Measurements from ENCODE around the gene MSH5. TPM values are rescaled to one million over a fixed set of nuclear protein-coding genes. Genes with fewer than 3 reads are reported as not detected.

MSH5 gene
- polyA plus RNA-seq, 3 donors = 0.58 to 31.2 (median 1.9) TPM

- no peak overlapping the region for H2AFZ ChIP-seq (ENCODE audit: insufficient read depth, low read depth, low read length, poor library complexity, severe bottlenecking)
- Mint-ChIP-seq H3K4me3 (no peak overlapping the region), H3K27ac (peak overlapping the region; percentile 91 to 96 (median 94)), H3K9me3 (peaks cover 0 to 1% (median 0%) of the 10 kb centered on the region in 7 donors), H3K27me3 (ENCODE audit: low read depth in 3 of 3) (peaks cover 0 to 11% (median 3%) of the 10 kb centered on the region in 3 donors), H3K36me3 (peaks cover 0 to 3% of the 10 kb centered on the region in 2 donors), H3K4me1 (peaks cover 29% of the 10 kb centered on the region)
- WGBS (ENCODE audit: insufficient coverage) = 86% methylated on average over 3 of the region's 12 CpGs
- DNase-seq = peak; percentile 66 to 79 (median 79)
- H3K9ac ChIP-seq (ENCODE audit: insufficient read depth, low read length, poor library complexity, severe bottlenecking) = no peak overlapping the region
- peak overlapping the region; percentile 59 for H3K4me2 ChIP-seq (replicated peaks; ENCODE audit: extremely low read depth, low read length, poor library complexity, severe bottlenecking)
- no peaks in the 10 kb centered on the region for H3K79me2 ChIP-seq (ENCODE audit: insufficient read depth, low read length)
- H3K36me3 ChIP-seq (replicated peaks in 1 of 2; ENCODE audit: control insufficient read depth in 1 of 2, insufficient read depth in 2 of 2, low read length in 2 of 2) = no peaks in the 10 kb centered on the region
- TF ChIP-seq CTCF (IDR thresholded peaks at IDR 0.05) = peak; percentile 78
- no peaks in the 10 kb centered on the region for H4K20me1 ChIP-seq (ENCODE audit: insufficient read depth, low read length)
- no peaks in the 10 kb centered on the region for H3K27me3 ChIP-seq (ENCODE audit: control insufficient read depth in 2 of 2, insufficient read depth in 2 of 2, low read length in 2 of 2)
- H3K4me3 ChIP-seq (replicated peaks in 1 of 3; ENCODE audit: low read depth in 2 of 3, low read length in 3 of 3) = peak overlapping the region in 1 of 3 experiments; percentile 55
- H3K27ac ChIP-seq (ENCODE audit: low read depth in 1 of 2, low read length in 2 of 2) = peak overlapping the region; percentile 82 to 88
- intact Hi-C loops (cut with micrococcal nuclease) = loop anchor here (2.0 to 5.0 kb wide), 5 partner anchors 25 to 93 kb away; partner anchors contain the start of gene VARS1 (in 1 of the 2)
- H3K4me1 ChIP-seq (ENCODE audit: control insufficient read depth in 1 of 2, insufficient read depth in 2 of 2, low read length in 2 of 2) = peaks cover 29 to 30% of the 10 kb centered on the region in 2 donors
- H3K9me3 ChIP-seq (replicated peaks in 1 of 2; ENCODE audit: control insufficient read depth in 1 of 2, insufficient read depth in 1 of 2, low read length in 2 of 2) = no peaks in the 10 kb centered on the region
Measured at GRCh38 chr6:31769684-31770371, 30.0 kb downstream of the MSH5 start.

GRCh38 chr6:31770860-31771259 is 31.1 kb downstream of the MSH5 start:
- Mint-ChIP-seq H3K4me1 (peaks cover 29% of the 10 kb centered on the region), H3K27ac (peak overlapping the region in 1 of 7 donors; percentile 41), H3K9me3 (peaks cover 0 to 1% (median 0%) of the 10 kb centered on the region in 7 donors), H3K27me3 (ENCODE audit: low read depth in 3 of 3) (peaks cover 0 to 7% (median 2%) of the 10 kb centered on the region in 3 donors), H3K36me3 (no peaks in the 10 kb centered on the region), H3K4me3 (no peak overlapping the region)
- TF ChIP-seq CTCF (IDR thresholded peaks at IDR 0.05) = no peak
- H3K9me3 ChIP-seq (replicated peaks in 1 of 2; ENCODE audit: control insufficient read depth in 1 of 2, insufficient read depth in 1 of 2, low read length in 2 of 2) = no peaks in the 10 kb centered on the region
- no peaks in the 10 kb centered on the region for H3K36me3 ChIP-seq (replicated peaks in 1 of 2; ENCODE audit: control insufficient read depth in 1 of 2, insufficient read depth in 2 of 2, low read length in 2 of 2)
- H3K4me2 ChIP-seq (replicated peaks; ENCODE audit: extremely low read depth, low read length, poor library complexity, severe bottlenecking) = no peak overlapping the region
- H3K4me1 ChIP-seq (ENCODE audit: control insufficient read depth in 1 of 2, insufficient read depth in 2 of 2, low read length in 2 of 2) = peaks cover 29 to 30% of the 10 kb centered on the region in 2 donors
- H3K4me3 ChIP-seq (replicated peaks in 1 of 3; ENCODE audit: low read depth in 2 of 3, low read length in 3 of 3) = no peak overlapping the region
- intact Hi-C loops (cut with micrococcal nuclease) = no loop called here
- H3K27me3 ChIP-seq (ENCODE audit: control insufficient read depth in 2 of 2, insufficient read depth in 2 of 2, low read length in 2 of 2) = no peaks in the 10 kb centered on the region
- no peak overlapping the region for H3K9ac ChIP-seq (ENCODE audit: insufficient read depth, low read length, poor library complexity, severe bottlenecking)
- H3K79me2 ChIP-seq (ENCODE audit: insufficient read depth, low read length) = no peaks in the 10 kb centered on the region
- WGBS (ENCODE audit: insufficient coverage) = no CpG with 5 or more reads among the region's 2 CpGs
- no peak overlapping the region for H3K27ac ChIP-seq (ENCODE audit: low read depth in 1 of 2, low read length in 2 of 2)
- H2AFZ ChIP-seq (ENCODE audit: insufficient read depth, low read depth, low read length, poor library complexity, severe bottlenecking) = no peak overlapping the region
- H4K20me1 ChIP-seq (ENCODE audit: insufficient read depth, low read length) = no peaks in the 10 kb centered on the region
- no peak for DNase-seq
